ENCODE measurements around the gene MMP25. TPM values are rescaled to one million over a fixed set of nuclear protein-coding genes. Genes with fewer than 3 reads are reported as not detected.
A peak's percentile ranks its signal among the peaks of the same experiment; 100 is the strongest.
"Not testable (repeated sequence)": the region's sequence is repeated elsewhere in the genome, so short reads cannot be mapped to it uniquely, and the experiment has no call there.

The MMP25 gene
- total RNA-seq, 3 donors from 2014 or later (not counting 1 experiment from before 2014, with no cell fraction given), result 2.0 to 62.2 (median 5.6) TPM

DNA sequence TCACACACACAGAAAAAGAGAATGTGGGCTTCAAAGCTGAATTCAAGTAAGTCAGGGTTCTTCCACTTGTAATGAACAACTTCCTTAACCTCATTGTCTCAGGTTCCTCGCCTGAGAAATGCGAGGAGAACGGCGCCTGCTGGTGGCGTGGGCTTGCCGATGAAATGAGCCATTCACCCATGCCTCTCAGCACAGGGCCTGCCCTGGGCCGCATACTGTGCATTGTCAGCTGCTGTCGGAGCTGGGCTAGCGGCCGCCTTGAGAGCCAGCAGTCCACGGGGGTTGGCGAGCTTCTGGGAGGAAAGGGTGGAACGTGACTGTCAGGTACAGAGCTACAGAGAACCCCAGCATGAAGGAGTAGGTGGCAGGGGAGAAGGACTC lies 7.0 kb downstream of the MMP25 start:
- ATAC-seq, result peak; percentile 6 to 67 (median 62)
- H3K27me3 ChIP-seq (ENCODE audit: control insufficient read depth, insufficient read depth, low read length); H3K36me3 Mint-ChIP-seq; H3K27me3 Mint-ChIP-seq (ENCODE audit: low read depth in 2 of 2); H3K27ac ChIP-seq (ENCODE audit: low read length); H3K9me3 Mint-ChIP-seq; H3K4me3 ChIP-seq (ENCODE audit: low read length); intact Hi-C loops (cut with micrococcal nuclease); H3K4me3 Mint-ChIP-seq; H3K27ac Mint-ChIP-seq; H3K9me3 ChIP-seq (ENCODE audit: control insufficient read depth, insufficient read depth, low read length): not testable (repeated sequence)
- H3K4me1 Mint-ChIP-seq, result peaks cover 35 to 60% of the 10 kb centered on the region in 2 donors
- H3K4me1 ChIP-seq (ENCODE audit: control insufficient read depth, insufficient read depth, low read length), result peaks cover 86% of the 10 kb centered on the region
- 81% methylated on average over 7 of the region's 13 CpGs for WGBS (ENCODE audit: insufficient coverage)
- peak in 1 of 2 donors; percentile 43 for DNase-seq
- peaks cover 15% of the 10 kb centered on the region for H3K36me3 ChIP-seq (ENCODE audit: control insufficient read depth, insufficient read depth, low read length)

DNA sequence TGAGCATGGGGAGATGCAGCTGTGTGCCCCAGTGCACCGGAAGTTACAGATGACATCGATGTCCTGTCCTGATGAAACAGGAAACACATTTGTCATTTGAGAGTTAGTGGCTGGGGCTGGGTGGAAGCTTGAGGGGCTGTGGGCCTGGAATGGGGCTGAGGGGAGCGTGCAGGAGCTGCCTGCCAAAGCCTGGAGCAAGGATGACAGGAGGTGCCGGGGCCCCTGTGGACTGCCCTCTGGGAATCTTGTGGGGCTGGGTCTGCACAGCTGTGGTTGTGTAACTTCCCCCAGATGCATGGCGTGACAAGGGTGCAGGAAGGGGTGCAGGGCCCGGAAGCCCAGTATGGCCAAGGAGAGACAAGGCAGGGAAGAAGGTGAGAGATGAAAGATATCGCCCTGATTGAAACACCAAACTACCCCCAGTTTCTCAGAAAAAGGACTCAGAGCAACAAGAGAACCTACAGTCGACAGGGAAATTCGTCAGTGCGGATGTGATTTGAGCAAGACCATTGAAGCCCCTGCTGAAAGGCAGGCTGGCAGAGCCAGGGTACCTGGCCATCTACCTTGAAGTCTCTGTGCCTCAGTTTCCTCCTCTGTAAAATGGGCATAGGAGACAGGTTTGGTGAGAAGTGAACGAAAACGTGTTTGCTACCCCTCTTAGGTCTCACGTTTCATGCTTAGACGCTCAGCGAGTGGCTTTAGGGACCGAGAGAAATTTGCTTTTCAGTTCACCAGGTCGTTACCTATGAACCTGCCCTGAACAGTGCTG lies 8.8 kb downstream of the MMP25 start:
- ATAC-seq, result no peak
- no peaks in the 10 kb centered on the region for H3K27me3 ChIP-seq (ENCODE audit: control insufficient read depth, insufficient read depth, low read length)
- peak in 1 of 2 donors; percentile 50 for DNase-seq
- H3K27ac ChIP-seq (ENCODE audit: low read length), result peak overlapping the region; percentile 30
- Mint-ChIP-seq H3K4me3 (peak overlapping the region; percentile 83), H3K9me3 (no peaks in the 10 kb centered on the region), H3K36me3 (no peaks in the 10 kb centered on the region), H3K4me1 (peaks cover 39 to 64% of the 10 kb centered on the region in 2 donors), H3K27ac (peak overlapping the region; percentile 84 to 89), H3K27me3 (ENCODE audit: low read depth in 2 of 2) (no peaks in the 10 kb centered on the region)
- no peak overlapping the region for H3K4me3 ChIP-seq (ENCODE audit: low read length)
- TF ChIP-seq, protein P1, sequence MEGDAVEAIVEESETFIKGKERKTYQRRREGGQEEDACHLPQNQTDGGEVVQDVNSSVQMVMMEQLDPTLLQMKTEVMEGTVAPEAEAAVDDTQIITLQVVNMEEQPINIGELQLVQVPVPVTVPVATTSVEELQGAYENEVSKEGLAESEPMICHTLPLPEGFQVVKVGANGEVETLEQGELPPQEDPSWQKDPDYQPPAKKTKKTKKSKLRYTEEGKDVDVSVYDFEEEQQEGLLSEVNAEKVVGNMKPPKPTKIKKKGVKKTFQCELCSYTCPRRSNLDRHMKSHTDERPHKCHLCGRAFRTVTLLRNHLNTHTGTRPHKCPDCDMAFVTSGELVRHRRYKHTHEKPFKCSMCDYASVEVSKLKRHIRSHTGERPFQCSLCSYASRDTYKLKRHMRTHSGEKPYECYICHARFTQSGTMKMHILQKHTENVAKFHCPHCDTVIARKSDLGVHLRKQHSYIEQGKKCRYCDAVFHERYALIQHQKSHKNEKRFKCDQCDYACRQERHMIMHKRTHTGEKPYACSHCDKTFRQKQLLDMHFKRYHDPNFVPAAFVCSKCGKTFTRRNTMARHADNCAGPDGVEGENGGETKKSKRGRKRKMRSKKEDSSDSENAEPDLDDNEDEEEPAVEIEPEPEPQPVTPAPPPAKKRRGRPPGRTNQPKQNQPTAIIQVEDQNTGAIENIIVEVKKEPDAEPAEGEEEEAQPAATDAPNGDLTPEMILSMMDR (IDR thresholded peaks at IDR 0.05), result no peak
- intact Hi-C loops (cut with micrococcal nuclease), result loop anchor here (5.0 kb wide), 1 partner anchor 42 kb away; the partner anchor contains the start of gene ZSCAN10
- H3K36me3 ChIP-seq (ENCODE audit: control insufficient read depth, insufficient read depth, low read length), result peaks cover 15% of the 10 kb centered on the region
- no peaks in the 10 kb centered on the region for H3K9me3 ChIP-seq (ENCODE audit: control insufficient read depth, insufficient read depth, low read length)
- WGBS (ENCODE audit: insufficient coverage), result 46% methylated on average over 16 of the region's 17 CpGs
- peaks cover 78% of the 10 kb centered on the region for H3K4me1 ChIP-seq (ENCODE audit: control insufficient read depth, insufficient read depth, low read length)

DNA sequence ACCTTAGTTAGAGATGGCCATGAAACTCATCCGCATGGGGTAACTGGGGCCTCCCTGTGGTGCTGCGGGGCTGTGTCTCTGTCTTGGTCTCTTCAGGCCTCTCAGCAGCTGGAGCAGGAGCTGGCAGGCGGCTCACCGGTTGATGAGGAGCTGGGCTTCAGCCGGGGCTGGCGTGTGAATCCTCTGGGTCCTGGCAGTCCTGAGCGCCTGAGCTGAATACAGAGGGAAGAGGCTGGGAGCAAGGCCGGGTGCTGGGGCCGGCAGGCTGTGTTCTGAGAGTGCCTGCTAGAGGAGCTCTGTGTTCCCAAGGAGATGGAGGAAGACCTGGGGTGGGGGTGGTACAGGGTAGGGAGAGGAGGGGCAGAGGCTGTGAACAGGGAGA lies 9.4 kb downstream of the MMP25 start:
- DNase-seq; H3K36me3 Mint-ChIP-seq; H3K4me3 ChIP-seq (ENCODE audit: low read length); H3K9me3 Mint-ChIP-seq; H3K27me3 Mint-ChIP-seq (ENCODE audit: low read depth in 2 of 2); H3K27me3 ChIP-seq (ENCODE audit: control insufficient read depth, insufficient read depth, low read length); H3K9me3 ChIP-seq (ENCODE audit: control insufficient read depth, insufficient read depth, low read length); ATAC-seq: not testable (repeated sequence)
- Mint-ChIP-seq H3K4me1 (peaks cover 38 to 64% of the 10 kb centered on the region in 2 donors), H3K27ac (peak overlapping the region; percentile 84 to 89), H3K4me3 (peak overlapping the region; percentile 83)
- peak overlapping the region; percentile 30 for H3K27ac ChIP-seq (ENCODE audit: low read length)
- WGBS (ENCODE audit: insufficient coverage), result 89% methylated on average over 9 of the region's 9 CpGs
- intact Hi-C loops (cut with micrococcal nuclease), result loop anchor here (5.0 kb wide), 1 partner anchor 42 kb away; the partner anchor contains the start of gene ZSCAN10
- peaks cover 15% of the 10 kb centered on the region for H3K36me3 ChIP-seq (ENCODE audit: control insufficient read depth, insufficient read depth, low read length)
- H3K4me1 ChIP-seq (ENCODE audit: control insufficient read depth, insufficient read depth, low read length), result peaks cover 77% of the 10 kb centered on the region

DNA sequence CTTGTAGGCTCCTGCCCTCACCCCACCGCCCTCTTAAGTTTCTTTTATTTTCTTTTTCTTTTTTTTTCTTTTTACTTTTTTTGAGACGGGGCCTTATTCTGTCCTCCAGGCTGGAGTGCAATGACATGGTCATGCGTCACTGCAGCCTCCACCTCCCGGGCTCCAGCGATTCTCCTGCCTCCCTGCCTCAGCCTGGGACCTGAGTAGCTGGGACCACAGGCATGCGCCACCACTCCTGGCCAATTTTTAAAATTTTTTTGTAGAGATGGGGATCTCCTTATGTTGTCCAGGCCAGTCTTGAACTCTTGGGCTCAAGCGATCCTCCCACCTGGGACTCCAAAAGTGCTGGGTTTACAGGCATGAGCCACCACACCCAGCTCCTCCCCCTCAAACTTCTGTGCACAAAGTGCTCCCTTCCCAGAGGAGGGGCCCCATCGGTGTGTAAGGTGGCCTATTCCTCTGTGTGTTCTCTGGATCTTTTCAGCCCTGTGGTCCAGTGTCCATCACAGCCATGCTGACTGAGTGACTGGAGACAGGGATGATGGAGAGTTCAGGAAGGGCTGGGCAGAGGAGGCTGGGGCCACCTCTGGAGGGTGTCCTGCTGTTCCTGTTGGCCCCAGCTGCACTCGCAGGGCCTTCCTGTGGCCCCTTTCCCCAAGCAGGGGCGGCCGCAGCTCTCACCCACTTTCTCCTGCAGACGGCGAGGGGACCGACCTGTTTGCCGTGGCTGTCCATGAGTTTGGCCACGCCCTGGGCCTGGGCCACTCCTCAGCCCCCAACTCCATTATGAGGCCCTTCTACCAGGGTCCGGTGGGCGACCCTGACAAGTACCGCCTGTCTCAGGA lies 10.2 kb downstream of the MMP25 start:
- Mint-ChIP-seq H3K36me3 (no peaks in the 10 kb centered on the region), H3K27me3 (ENCODE audit: low read depth in 2 of 2) (no peaks in the 10 kb centered on the region), H3K9me3 (no peaks in the 10 kb centered on the region), H3K4me1 (peaks cover 30 to 64% of the 10 kb centered on the region in 2 donors), H3K4me3 (peak overlapping the region; percentile 93), H3K27ac (peak overlapping the region; percentile 34 to 77)
- TF ChIP-seq, protein P1 (IDR thresholded peaks at IDR 0.05), result no peak
- no peaks in the 10 kb centered on the region for H3K9me3 ChIP-seq (ENCODE audit: control insufficient read depth, insufficient read depth, low read length)
- WGBS (ENCODE audit: insufficient coverage), result 89% methylated on average over 19 of the region's 19 CpGs
- peaks cover 15% of the 10 kb centered on the region for H3K36me3 ChIP-seq (ENCODE audit: control insufficient read depth, insufficient read depth, low read length)
- H3K27ac ChIP-seq (ENCODE audit: low read length), result no peak overlapping the region
- H3K4me1 ChIP-seq (ENCODE audit: control insufficient read depth, insufficient read depth, low read length), result peaks cover 71% of the 10 kb centered on the region
- DNase-seq (no peak), ATAC-seq (no peak)
- intact Hi-C loops (cut with micrococcal nuclease), result loop anchor here (5.0 kb wide), 1 partner anchor 41 kb away; the partner anchor contains the start of gene ZSCAN10
- no peak overlapping the region for H3K4me3 ChIP-seq (ENCODE audit: low read length)
- H3K27me3 ChIP-seq (ENCODE audit: control insufficient read depth, insufficient read depth, low read length), result no peaks in the 10 kb centered on the region

All from natural killer cell (primary cell).